ENCODE measurements around the gene SEC31A. TPM values are rescaled to one million over a fixed set of nuclear protein-coding genes. Genes with fewer than 3 reads are reported as not detected.

The SEC31A gene
- 88.2 and 113 TPM in 2 replicates for total RNA-seq

GRCh38 chr4:82890901-82891706 is at the start of gene SEC31A:
Gene SEC31A (minus strand): TSS chr4:82891153. CDS start chr4:82881936, 9,217 bp downstream.

GRCh38 chr4:82900411-82901182 is 9.6 kb upstream of the SEC31A start, which contains the start of gene THAP9:
Gene THAP9 (plus strand): TSS chr4:82900735. CDS start chr4:82900803, 68 bp downstream.

GRCh38 chr4:82798168-82799005 is 92.6 kb downstream of the SEC31A start, which contains the start of gene SCD5:
Gene SCD5 (minus strand): TSS chr4:82798796. CDS start chr4:82798537, 259 bp downstream.

Other genes with a start within 250 kb of the SEC31A start
- 13.5 and 28.0 TPM in 2 replicates for gene SCD5, start 92.4 kb downstream of the SEC31A start, total RNA-seq
- gene THAP9, start 9.6 kb upstream of the SEC31A start, total RNA-seq = 1.3 and 2.4 TPM in 2 replicates
- gene LIN54, start 119.7 kb upstream of the SEC31A start, total RNA-seq = 6.2 and 6.6 TPM in 2 replicates
- 54.8 and 69.6 TPM in 2 replicates for gene COPS4, start 144.0 kb upstream of the SEC31A start, total RNA-seq
- gene PLAC8, start 223.6 kb upstream of the SEC31A start, total RNA-seq = 0.15 and 0.86 TPM in 2 replicates

Measured in hair follicular keratinocyte (primary cell).